ENCODE measurements around the gene DLGAP4.

GRCh38 chr20:36361406-36361805, 55.3 kb downstream of the DLGAP4 start:
- TF ChIP-seq SUZ12 (IDR thresholded peaks at IDR 0.05), result no peak
- no peak for TF ChIP-seq SP1 (IDR thresholded peaks at IDR 0.05)
- no peak for TF ChIP-seq HDGF (IDR thresholded peaks at IDR 0.05; ENCODE audit: borderline replicate concordance)
- no peak for TF ChIP-seq NFRKB (IDR thresholded peaks at IDR 0.05)
